ENCODE measurements around the gene CLDND2. TPM values are rescaled to one million over a fixed set of nuclear protein-coding genes. Genes with fewer than 3 reads are reported as not detected.

CLDND2 gene
- total RNA-seq, 1 donor from 2014 or later = not detected

- no peak for DNase-seq (ENCODE audit: low read depth in 2 of 2)
Measured at GRCh38 chr19:51382004-51382403, 13.2 kb upstream of the CLDND2 start.

- DNase-seq (ENCODE audit: low read depth in 2 of 2) = no peak
Measured at GRCh38 chr19:51380379-51380778, 11.6 kb upstream of the CLDND2 start.

- DNase-seq (ENCODE audit: low read depth in 2 of 2) = no peak
Measured at GRCh38 chr19:51377422-51377821, 8.6 kb upstream of the CLDND2 start.

- DNase-seq (ENCODE audit: low read depth in 2 of 2) = no peak
Measured at GRCh38 chr19:51375504-51376221, 6.9 kb upstream of the CLDND2 start.

- DNase-seq (ENCODE audit: low read depth in 2 of 2) = no peak
Measured at GRCh38 chr19:51372649-51373504, 4.1 kb upstream of the CLDND2 start, which contains the start of gene NKG7. Gene NKG7, minus strand, starts transcription at chr19:51372654. Its CDS starts 119 bp downstream, at chr19:51372535.

GRCh38 chr19:51372021-51372648, 3.3 kb upstream of the CLDND2 start:
- no peak for DNase-seq (ENCODE audit: low read depth in 2 of 2)

GRCh38 chr19:51371186-51371690, 2.4 kb upstream of the CLDND2 start:
- no peak for DNase-seq (ENCODE audit: low read depth in 2 of 2)

GRCh38 chr19:51370230-51370629, 1.4 kb upstream of the CLDND2 start:
- no peak for DNase-seq (ENCODE audit: low read depth in 2 of 2)

- peak; percentile 91 to 99 for DNase-seq (ENCODE audit: low read depth in 2 of 2)
Measured at GRCh38 chr19:51367565-51368365, 1.0 kb downstream of the CLDND2 start.

- DNase-seq (ENCODE audit: low read depth in 2 of 2) = no peak
Measured at GRCh38 chr19:51367255-51367564, 1.6 kb downstream of the CLDND2 start.

- DNase-seq (ENCODE audit: low read depth in 2 of 2) = peak; percentile 95 to 99
Measured at GRCh38 chr19:51366389-51367254, 2.2 kb downstream of the CLDND2 start.

GRCh38 chr19:51365965-51366388, 2.8 kb downstream of the CLDND2 start, which contains the start of gene ETFB:
Gene ETFB, minus strand, starts transcription at chr19:51366388. Its CDS starts 62 bp downstream, at chr19:51366326.
- DNase-seq (ENCODE audit: low read depth in 2 of 2) = no peak

GRCh38 chr19:51365211-51365964, 3.4 kb downstream of the CLDND2 start:
- DNase-seq (ENCODE audit: low read depth in 2 of 2) = peak in 1 of 2 donors; percentile 53

- peak in 1 of 2 donors; percentile 59 for DNase-seq (ENCODE audit: low read depth in 2 of 2)
Measured at GRCh38 chr19:51364200-51365106, 4.3 kb downstream of the CLDND2 start.

GRCh38 chr19:51361239-51361638, 7.6 kb downstream of the CLDND2 start:
- no peak for DNase-seq (ENCODE audit: low read depth in 2 of 2)

- no peak for DNase-seq (ENCODE audit: low read depth in 2 of 2)
Measured at GRCh38 chr19:51359294-51359693, 9.5 kb downstream of the CLDND2 start.

GRCh38 chr19:51357952-51358351, 10.9 kb downstream of the CLDND2 start:
- DNase-seq (ENCODE audit: low read depth in 2 of 2) = no peak

- no peak for DNase-seq (ENCODE audit: low read depth in 2 of 2)
Measured at GRCh38 chr19:51356159-51356801, 12.5 kb downstream of the CLDND2 start.

All from dermis microvascular lymphatic vessel endothelial cell (primary cell).